GM19025 (cell line): Measurements from ENCODE around the gene SAV1.
"Not testable (repeated sequence)": the region's sequence is repeated elsewhere in the genome, so short reads cannot be mapped to it uniquely, and the experiment has no call there.

Experiments used
- ATAC-seq: cut with Tn5 transposase; IDR thresholded peaks from one replicate; pipeline ENCODE4 v1.9.1; 2021; ENCODE audit warnings: mild to moderate bottlenecking, low read depth, moderate library complexity; ENCODE audit not compliant: unreplicated experiment

SAV1 gene

GRCh38 chr14:50666772-50667683, 1.1 kb downstream of the SAV1 start:
- no peak for ATAC-seq

GRCh38 chr14:50665300-50665699, 2.8 kb downstream of the SAV1 start:
- not testable (repeated sequence) for ATAC-seq

GRCh38 chr14:50664579-50664978, 3.5 kb downstream of the SAV1 start:
- not testable (repeated sequence) for ATAC-seq

GRCh38 chr14:50659327-50659974, 8.7 kb downstream of the SAV1 start:
- ATAC-seq = no peak

GRCh38 chr14:50658203-50658602, 9.9 kb downstream of the SAV1 start:
- ATAC-seq = no peak

GRCh38 chr14:50657753-50658152, 10.4 kb downstream of the SAV1 start:
- no peak for ATAC-seq

GRCh38 chr14:50656776-50657175, 11.3 kb downstream of the SAV1 start:
- no peak for ATAC-seq

GRCh38 chr14:50649691-50650090, 18.4 kb downstream of the SAV1 start:
- no peak for ATAC-seq

GRCh38 chr14:50647753-50648152, 20.4 kb downstream of the SAV1 start:
- ATAC-seq = no peak

- peak; percentile 85 for ATAC-seq
Observed at GRCh38 chr14:50647282-50647681, 20.8 kb downstream of the SAV1 start.

- ATAC-seq = no peak
Observed at GRCh38 chr14:50635141-50635540, 33.0 kb downstream of the SAV1 start.

- ATAC-seq = no peak
Observed at GRCh38 chr14:50633954-50634353, 34.2 kb downstream of the SAV1 start.

GRCh38 chr14:50631408-50631821, 36.7 kb downstream of the SAV1 start:
- ATAC-seq = no peak

- not testable (repeated sequence) for ATAC-seq
Observed at GRCh38 chr14:50624947-50625346, 43.2 kb downstream of the SAV1 start.

GRCh38 chr14:50624447-50624846, 43.7 kb downstream of the SAV1 start:
- no peak for ATAC-seq

GRCh38 chr14:50622978-50623377, 45.1 kb downstream of the SAV1 start:
- no peak for ATAC-seq

GRCh38 chr14:50620341-50620740, 47.8 kb downstream of the SAV1 start:
- no peak for ATAC-seq

GRCh38 chr14:50619569-50620141, 48.5 kb downstream of the SAV1 start:
- ATAC-seq = no peak

GRCh38 chr14:50616275-50616674, 51.8 kb downstream of the SAV1 start:
- ATAC-seq = no peak

- ATAC-seq = no peak
Observed at GRCh38 chr14:50615552-50615951, 52.6 kb downstream of the SAV1 start.

- ATAC-seq = no peak
Observed at GRCh38 chr14:50615056-50615455, 53.0 kb downstream of the SAV1 start.
